Thyroid gland (tissue), 4 donors: ENCODE data around the gene CIAO2B. TPM values are rescaled to one million over a fixed set of nuclear protein-coding genes. Genes with fewer than 3 reads are reported as not detected.

Experiments
- DNase-seq, 2 donors: peaks; one replicate each; pipeline ENCODE4 v3.0.0-alpha.2; 2019
- H3K27ac ChIP-seq, 3 donors: fragments of 200-600 bp; sonication (generic); 1 replicate in 2 of 3; 2 replicates in 1 of 3; pipeline ENCODE4 v1.5.1; 2016 to 2019; ENCODE audit warnings: mild to moderate bottlenecking in 1 of 3, moderate library complexity in 1 of 3
- H3K27me3 ChIP-seq: fragments of 200-600 bp; sonication (generic); one replicate; pipeline ENCODE4 v1.5.1; 2019
- H3K36me3 ChIP-seq, 2 donors: fragments of 200-600 bp; sonication (generic); one replicate each; pipeline ENCODE4 v1.5.1; 2016 to 2019
- H3K4me1 ChIP-seq, 2 donors: fragments of 200-600 bp; sonication (generic); one replicate each; pipeline ENCODE4 v1.5.1; 2017 to 2019
- H3K4me3 ChIP-seq, 3 donors: fragments of 200-600 bp; sonication (generic); replicated peaks in 1 of 3; 1 replicate in 2 of 3; 2 replicates in 1 of 3; pipeline ENCODE4 v1.5.1; 2016; ENCODE audit warnings: mild to moderate bottlenecking in 1 of 3
- H3K9me3 ChIP-seq: fragments of 200-600 bp; sonication (generic); one replicate; pipeline ENCODE4 v1.5.1; 2017
- POLR2A ChIP-seq, 2 donors: fragments of 450-650 bp; IDR thresholded peaks; one replicate each; pipeline ENCODE4 v1.6.1; 2017; ENCODE audit warnings: antibody characterized with exemption in 2 of 2, mild to moderate bottlenecking in 2 of 2, moderate library complexity in 1 of 2
- WGBS, 2 donors: methylation state at CpG; one replicate each; pipeline ENCODE4 v1.1.5; 2017; 5-methylcytosine and 5-hydroxymethylcytosine counted together
- intact Hi-C: fragments of 100-400 bp; cut with DNase I; formaldehyde crosslinking; loops from one replicate; pipeline ENCODE4 v1.15.1; 2023
- total RNA-seq, 4 donors: library from RNA; depleted of rRNA; stranded (reverse); fragments of >200 nt; gene quantifications; one replicate each; pipeline ENCODE4 v1.2.3, GENCODE V29; 2016
- TF ChIP-seq, protein P1 (sequence below), 6 experiments: fragments of 200-600 bp in 3 of 6; fragments of 450-650 bp in 3 of 6; sonication (generic) in 3 of 6; IDR thresholded peaks; one replicate each; pipeline ENCODE4 v1.5.1; 2016 to 2019; ENCODE audit warnings: antibody characterized with exemption in 6 of 6, mild to moderate bottlenecking in 2 of 6, inconsistent platforms in 1 of 6, moderate library complexity in 1 of 6

Gene CIAO2B
- total RNA-seq, 4 donors from 2014 or later: 29.4 to 113 (median 48.3) TPM

- intact Hi-C loops: no loop called here
- Histone ChIP-seq H3K36me3 (no peaks in the 10 kb centered on the region), H3K4me1 (peaks cover 51 to 95% of the 10 kb centered on the region in 2 donors), H3K27me3 (no peaks in the 10 kb centered on the region), H3K4me3 (no peak overlapping the region), H3K27ac (peak overlapping the region; percentile 88 to 93 (median 91)), H3K9me3 (no peaks in the 10 kb centered on the region)
- peak; percentile 92 to 93 for DNase-seq
- TF ChIP-seq, protein P1, sequence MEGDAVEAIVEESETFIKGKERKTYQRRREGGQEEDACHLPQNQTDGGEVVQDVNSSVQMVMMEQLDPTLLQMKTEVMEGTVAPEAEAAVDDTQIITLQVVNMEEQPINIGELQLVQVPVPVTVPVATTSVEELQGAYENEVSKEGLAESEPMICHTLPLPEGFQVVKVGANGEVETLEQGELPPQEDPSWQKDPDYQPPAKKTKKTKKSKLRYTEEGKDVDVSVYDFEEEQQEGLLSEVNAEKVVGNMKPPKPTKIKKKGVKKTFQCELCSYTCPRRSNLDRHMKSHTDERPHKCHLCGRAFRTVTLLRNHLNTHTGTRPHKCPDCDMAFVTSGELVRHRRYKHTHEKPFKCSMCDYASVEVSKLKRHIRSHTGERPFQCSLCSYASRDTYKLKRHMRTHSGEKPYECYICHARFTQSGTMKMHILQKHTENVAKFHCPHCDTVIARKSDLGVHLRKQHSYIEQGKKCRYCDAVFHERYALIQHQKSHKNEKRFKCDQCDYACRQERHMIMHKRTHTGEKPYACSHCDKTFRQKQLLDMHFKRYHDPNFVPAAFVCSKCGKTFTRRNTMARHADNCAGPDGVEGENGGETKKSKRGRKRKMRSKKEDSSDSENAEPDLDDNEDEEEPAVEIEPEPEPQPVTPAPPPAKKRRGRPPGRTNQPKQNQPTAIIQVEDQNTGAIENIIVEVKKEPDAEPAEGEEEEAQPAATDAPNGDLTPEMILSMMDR (IDR thresholded peaks at IDR 0.05): no peak
- peak in 1 of 2 donors; percentile 25 for TF ChIP-seq POLR2A (IDR thresholded peaks at IDR 0.05)
- 28 to 34% methylated on average over 16 to 18 of the region's 18 CpGs for WGBS, 2 donors
Measured at GRCh38 chr16:66923247-66923731, 10.9 kb downstream of the CIAO2B start.

DNA sequence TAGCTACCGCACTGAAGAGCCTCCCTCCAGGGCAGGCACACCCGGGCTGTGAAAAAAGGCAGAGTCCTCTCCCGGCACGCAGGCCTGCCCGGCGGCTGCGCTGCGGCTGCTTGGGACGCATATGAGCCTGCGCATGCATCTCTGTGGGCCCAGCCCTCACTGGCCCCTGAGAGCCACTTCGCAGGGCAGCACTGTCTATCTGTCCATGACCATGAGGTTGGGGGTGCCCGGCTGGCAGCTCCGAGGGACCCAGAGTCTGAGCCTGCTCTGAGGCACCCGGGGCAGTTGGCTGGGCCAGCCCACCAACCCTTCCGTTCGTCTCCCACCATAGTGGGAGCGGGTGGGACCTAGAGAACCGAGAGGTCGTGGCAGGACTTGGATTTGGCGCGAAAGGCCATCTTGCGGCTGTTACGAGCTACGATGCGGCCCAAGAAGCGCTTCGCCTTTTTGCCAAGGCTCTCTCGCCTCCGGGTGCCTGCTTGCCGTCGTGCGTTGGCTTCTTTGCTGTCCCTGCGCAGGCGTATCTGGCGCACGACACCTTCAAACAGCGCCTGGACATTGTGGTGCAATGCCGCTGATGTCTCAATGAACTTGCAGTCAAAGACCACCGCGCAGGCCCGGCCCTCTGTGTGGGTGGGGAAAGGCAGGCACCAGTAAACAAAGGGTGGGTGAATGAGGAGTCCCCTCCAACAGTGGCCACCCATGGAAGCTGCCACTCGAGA is 12.3 kb downstream of the CIAO2B start:
- DNase-seq: no peak
- Histone ChIP-seq H3K4me3 (no peak overlapping the region), H3K4me1 (peaks cover 58 to 91% of the 10 kb centered on the region in 2 donors), H3K36me3 (no peaks in the 10 kb centered on the region), H3K9me3 (no peaks in the 10 kb centered on the region), H3K27ac (peak overlapping the region; percentile 67 to 91 (median 88)), H3K27me3 (no peaks in the 10 kb centered on the region)
- intact Hi-C loops: no loop called here
- WGBS, 2 donors: 83 to 87% methylated on average over 28 to 36 of the region's 42 CpGs
- TF ChIP-seq POLR2A (IDR thresholded peaks at IDR 0.05): no peak
- TF ChIP-seq, protein P1 (IDR thresholded peaks at IDR 0.05): no peak

DNA sequence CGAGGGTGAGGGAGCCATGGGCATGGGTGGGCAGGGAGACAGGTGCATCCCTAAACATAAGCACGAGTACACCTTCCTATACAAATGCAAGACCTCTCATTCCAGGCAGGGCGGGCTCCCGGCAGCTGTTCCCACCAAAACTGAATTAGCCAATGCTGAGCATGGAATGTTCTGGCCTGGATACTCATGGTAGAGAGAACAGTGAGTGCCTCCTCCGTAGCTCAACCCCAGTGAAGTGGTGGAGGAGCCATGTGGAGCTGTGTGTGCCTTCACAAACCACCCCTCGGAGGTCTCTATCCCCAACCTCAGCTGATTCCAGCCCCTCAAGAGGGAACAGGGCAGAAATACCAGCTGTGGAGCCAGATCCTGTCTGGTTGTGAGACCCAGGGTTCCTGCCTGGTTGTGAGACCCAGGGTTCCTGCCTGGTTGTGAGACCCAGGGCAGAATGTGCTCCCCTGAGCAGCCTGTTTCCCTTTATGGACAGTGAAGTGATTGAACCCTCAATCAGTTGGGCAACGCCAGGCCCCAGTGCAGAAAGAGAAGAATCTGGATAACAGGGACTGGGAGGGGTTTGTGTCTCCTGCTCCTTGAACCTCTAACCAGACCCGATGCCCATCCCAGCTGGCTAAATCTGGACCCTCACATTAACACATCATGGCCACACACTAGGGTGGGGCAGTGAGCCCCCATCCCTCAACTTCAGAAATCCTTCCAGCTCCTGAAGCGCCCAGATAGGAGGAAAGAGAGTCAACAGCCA is 13.1 kb downstream of the CIAO2B start:
- intact Hi-C loops: no loop called here
- Histone ChIP-seq H3K4me3 (no peak overlapping the region), H3K27ac (peak overlapping the region; percentile 67 to 91 (median 88)), H3K27me3 (no peaks in the 10 kb centered on the region), H3K4me1 (peaks cover 58 to 83% of the 10 kb centered on the region in 2 donors), H3K9me3 (no peaks in the 10 kb centered on the region), H3K36me3 (no peaks in the 10 kb centered on the region)
- TF ChIP-seq POLR2A (IDR thresholded peaks at IDR 0.05): no peak
- TF ChIP-seq, protein P1 (IDR thresholded peaks at IDR 0.05): no peak
- WGBS, 2 donors: 73 to 76% methylated on average over 8 to 9 of the region's 9 CpGs
- peak; percentile 31 to 41 for DNase-seq

DNA sequence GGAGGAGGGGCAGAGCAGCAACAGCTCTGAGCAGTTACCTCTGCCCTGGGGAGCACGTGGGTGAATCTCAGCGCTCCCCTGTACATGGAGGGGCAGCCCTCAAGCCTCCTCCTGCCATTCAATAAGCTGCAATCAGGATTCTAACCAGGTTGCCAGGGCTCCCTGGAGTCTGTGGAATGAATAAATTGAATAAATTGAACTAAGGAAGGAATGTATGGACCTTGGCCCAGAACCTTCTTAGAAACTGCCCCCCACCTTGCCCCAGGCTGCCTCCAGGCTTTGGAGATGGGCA is 14.0 kb downstream of the CIAO2B start:
- H3K36me3 ChIP-seq: no peaks in the 10 kb centered on the region
- H3K4me1 ChIP-seq: peaks cover 53 to 74% of the 10 kb centered on the region in 2 donors
- intact Hi-C loops: no loop called here
- WGBS, 2 donors: no CpG with 5 or more reads among the region's 2 CpGs
- H3K27ac ChIP-seq: peak overlapping the region; percentile 91 to 97 (median 97)
- DNase-seq: no peak
- no peak overlapping the region for H3K4me3 ChIP-seq
- no peaks in the 10 kb centered on the region for H3K27me3 ChIP-seq
- no peak for TF ChIP-seq POLR2A (IDR thresholded peaks at IDR 0.05)
- TF ChIP-seq, protein P1 (IDR thresholded peaks at IDR 0.05): no peak
- H3K9me3 ChIP-seq: no peaks in the 10 kb centered on the region
